GM21360 (cell line): ENCODE measurements around the gene ANKLE2.
"Not testable (repeated sequence)": the region's sequence is repeated elsewhere in the genome, so short reads cannot be mapped to it uniquely, and the experiment has no call there.

Experiments used
- ATAC-seq: cut with Tn5 transposase; IDR thresholded peaks from one replicate; pipeline ENCODE4 v1.9.1; 2021; ENCODE audit warnings: mild to moderate bottlenecking, moderate library complexity; ENCODE audit not compliant: unreplicated experiment

Gene ANKLE2

GRCh38 chr12:132695431-132695830 lies 66.2 kb downstream of the ANKLE2 start:
- no peak for ATAC-seq

GRCh38 chr12:132694888-132695287 lies 66.7 kb downstream of the ANKLE2 start:
- ATAC-seq = not testable (repeated sequence)

- not testable (repeated sequence) for ATAC-seq
Measured at GRCh38 chr12:132692030-132692429, 69.6 kb downstream of the ANKLE2 start.

- ATAC-seq = no peak
Measured at GRCh38 chr12:132690112-132690511, 71.5 kb downstream of the ANKLE2 start.

- ATAC-seq = no peak
Measured at GRCh38 chr12:132689227-132689626, 72.4 kb downstream of the ANKLE2 start.

GRCh38 chr12:132687211-132688164 lies 74.1 kb downstream of the ANKLE2 start, which contains the start of the genes POLE and PXMP2:
Gene POLE (minus strand): TSS chr12:132687342. CDS start chr12:132687315, 27 bp downstream.
Gene PXMP2 (plus strand): TSS chr12:132687587. CDS start chr12:132687671, 84 bp downstream.
- peak; percentile 81 for ATAC-seq

GRCh38 chr12:132686825-132687210 lies 74.8 kb downstream of the ANKLE2 start:
- peak; percentile 31 for ATAC-seq

GRCh38 chr12:132685400-132685799 lies 76.2 kb downstream of the ANKLE2 start:
- no peak for ATAC-seq

- no peak for ATAC-seq
Measured at GRCh38 chr12:132677492-132677891, 84.1 kb downstream of the ANKLE2 start.

GRCh38 chr12:132675757-132676432 lies 85.7 kb downstream of the ANKLE2 start:
- ATAC-seq = no peak
